ENCODE measurements around the gene CLASP2. TPM values are rescaled to one million over a fixed set of nuclear protein-coding genes. Genes with fewer than 3 reads are reported as not detected.

The CLASP2 gene
- total RNA-seq, 2 donors from 2014 or later, result 65.0 to 74.8 TPM

Other genes with a start within 250 kb of the CLASP2 start
- gene PDCD6IP, start 80.4 kb upstream of the CLASP2 start, total RNA-seq, result 100 to 1,000 TPM; 120 to 134 TPM

Measured in endodermal cell (in vitro differentiated cells).